SK-N-SH (cell line): Measurements from ENCODE around the gene LCN1. TPM values are rescaled to one million over a fixed set of nuclear protein-coding genes. Genes with fewer than 3 reads are reported as not detected.

ENCODE experiments used
- CTCF ChIA-PET: fragments of 300-600, 350-600 bp; formaldehyde crosslinking; extraction: SDS; loops from one replicate; lab custom pipeline; 2021; lab: Yijun Ruan, JAX
- POLR2A ChIA-PET: fragments of 350-600 bp; sonication (Branson Sonifier 250); formaldehyde crosslinking; extraction: SDS; loops from one replicate; lab custom pipeline; 2020; ENCODE audit warnings: antibody characterized with exemption, inconsistent platforms; lab: Yijun Ruan, JAX
- DNase-seq: peaks from one replicate; pipeline ENCODE4 v3.0.0; 2012
- H2AFZ ChIP-seq: fragments of 200-600 bp; sonication (generic); 2 replicates; pipeline ENCODE4 v1.8.1; 2016; ENCODE audit warnings: antibody characterized with exemption, mild to moderate bottlenecking, low read depth
- H3F3A ChIP-seq: fragments of 200-600 bp; sonication (generic); replicated peaks from 2 replicates; pipeline ENCODE3; 2016; ENCODE audit warnings: antibody characterized with exemption, mild to moderate bottlenecking; ENCODE audit not compliant: insufficient read depth
- H3K27ac ChIP-seq, 2 experiments: fragments of 200-500 bp in 1 of 2; fragments of 200-600 bp in 1 of 2; sonication (Bioruptor generic) in 1 of 2; sonication (generic), shearing (Covaris generic) in 1 of 2; 2 replicates each; pipeline versions ENCODE4 v1.5.1 to v1.6.1; 2014 to 2016; ENCODE audit warnings: low read depth in 2 of 2, inconsistent platforms in 1 of 2, low read length in 1 of 2, mild to moderate bottlenecking in 1 of 2, mixed read lengths in 1 of 2
- H3K27me3 ChIP-seq: fragments of 200-600 bp; sonication (generic), shearing (Covaris generic); 2 replicates; pipeline ENCODE4 v1.6.1; 2016; ENCODE audit warnings: mixed run types; ENCODE audit not compliant: insufficient read depth
- H3K36me3 ChIP-seq, 2 experiments: fragments of 200-500 bp in 1 of 2; fragments of 200-600 bp in 1 of 2; sonication (Bioruptor generic) in 1 of 2; sonication (generic) in 1 of 2; replicated peaks in 1 of 2; 2 replicates each; pipeline versions ENCODE3 to v1.5.1; 2014 to 2016; ENCODE audit warnings: low read length in 1 of 2, mild to moderate bottlenecking in 1 of 2; ENCODE audit not compliant: insufficient read depth in 2 of 2, control insufficient read depth in 1 of 2
- H3K4me1 ChIP-seq, 2 experiments: fragments of 200-500 bp in 1 of 2; fragments of 200-600 bp in 1 of 2; sonication (Bioruptor generic) in 1 of 2; sonication (generic), shearing (Covaris generic) in 1 of 2; 2 replicates each; pipeline versions ENCODE4 v1.5.1 to v1.6.1; 2014 to 2016; ENCODE audit warnings: low read depth in 1 of 2, low read length in 1 of 2, mixed run types in 1 of 2; ENCODE audit not compliant: insufficient read depth in 2 of 2, control insufficient read depth in 1 of 2
- H3K4me2 ChIP-seq: fragments of 200-600 bp; sonication (generic), shearing (Covaris generic); 2 replicates; pipeline ENCODE4 v1.6.1; 2017; ENCODE audit warnings: mixed run types
- H3K4me3 ChIP-seq, 2 experiments: fragments of 200-500 bp in 1 of 2; fragments of 200-600 bp in 1 of 2; sonication (Bioruptor generic) in 1 of 2; sonication (generic), shearing (Covaris generic) in 1 of 2; 2 replicates each; pipeline versions ENCODE4 v1.5.1 to v1.8.1; 2014 to 2016; ENCODE audit warnings: low read depth in 2 of 2, inconsistent platforms in 1 of 2, low read length in 1 of 2, mild to moderate bottlenecking in 1 of 2, mixed read lengths in 1 of 2, moderate library complexity in 1 of 2
- H3K79me2 ChIP-seq: fragments of 200-600 bp; sonication (generic); 2 replicates; pipeline ENCODE4 v1.8.1; 2017; ENCODE audit warnings: mild to moderate bottlenecking; ENCODE audit not compliant: insufficient read depth
- H3K9ac ChIP-seq: fragments of 200-600 bp; sonication (generic); 2 replicates; pipeline ENCODE4 v1.6.1; 2017; ENCODE audit warnings: mixed run types
- H3K9me2 ChIP-seq: fragments of 200-600 bp; sonication (generic); 2 replicates; pipeline ENCODE4 v1.6.1; 2017; ENCODE audit warnings: mixed run types
- H3K9me3 ChIP-seq: fragments of 200-600 bp; sonication (generic); 2 replicates; pipeline ENCODE4 v1.6.1; 2017; ENCODE audit warnings: mixed run types, mild to moderate bottlenecking, moderate library complexity
- H4K20me1 ChIP-seq: fragments of 200-600 bp; sonication (generic); 2 replicates; pipeline ENCODE4 v1.6.1; 2017; ENCODE audit warnings: mild to moderate bottlenecking, mixed run types; ENCODE audit not compliant: insufficient read depth
- CHD2 ChIP-seq: fragments of 150-350 bp; IDR thresholded peaks from 2 replicates; pipeline ENCODE4 v1.6.1; 2018; ENCODE audit warnings: low read length; ENCODE audit not compliant: partially characterized antibody
- ELF1 ChIP-seq: IDR thresholded peaks from 2 replicates; pipeline ENCODE4 v1.4.0; 2012
- EP300 ChIP-seq, 2 experiments: IDR thresholded peaks; 2 replicates each; pipeline versions ENCODE4 v1.4.0 to v1.6.1; 2012; ENCODE audit warnings: borderline replicate concordance in 1 of 2, low read depth in 1 of 2, low read length in 1 of 2
- EZH2phosphoT487 ChIP-seq: fragments of 200-600 bp; sonication (generic); IDR thresholded peaks from 2 replicates; pipeline ENCODE4 v1.6.1; 2017; ENCODE audit warnings: low read depth, mixed run types, mild to moderate bottlenecking, antibody characterized with exemption, moderate library complexity, borderline replicate concordance
- FOSL2 ChIP-seq: IDR thresholded peaks from 2 replicates; pipeline ENCODE4 v1.4.0; 2012; ENCODE audit warnings: low read depth, mild to moderate bottlenecking, moderate library complexity, borderline replicate concordance
- FOXJ3 ChIP-seq: sonication (generic); formaldehyde crosslinking; IDR thresholded peaks from 2 replicates; pipeline ENCODE4 v1.5.1; 2020; ENCODE audit warnings: mild to moderate bottlenecking, missing genetic modification reagents
- FOXM1 ChIP-seq: IDR thresholded peaks from 2 replicates; pipeline ENCODE4 v1.4.0; 2012; ENCODE audit warnings: low read depth, mild to moderate bottlenecking
- GABPA ChIP-seq: IDR thresholded peaks from 2 replicates; pipeline ENCODE4 v1.4.0; 2012; ENCODE audit warnings: low read depth, mild to moderate bottlenecking
- IRF3 ChIP-seq: fragments of 150-350 bp; IDR thresholded peaks from 2 replicates; pipeline ENCODE4 v1.6.1; 2016; ENCODE audit warnings: mild to moderate bottlenecking, low read depth, low read length
- MAX ChIP-seq: IDR thresholded peaks from 2 replicates; pipeline ENCODE4 v1.4.0; 2012; ENCODE audit warnings: low read depth
- MEF2A ChIP-seq: IDR thresholded peaks from 2 replicates; pipeline ENCODE4 v1.4.0; 2012; ENCODE audit warnings: low read depth, borderline replicate concordance
- MXI1 ChIP-seq: IDR thresholded peaks from 2 replicates; pipeline ENCODE4 v1.6.1; 2012; ENCODE audit warnings: mild to moderate bottlenecking, low read depth, low read length, improper control_type of control experiment
- NFIC ChIP-seq: IDR thresholded peaks from 2 replicates; pipeline ENCODE4 v1.4.0; 2012; ENCODE audit warnings: borderline replicate concordance
- PBX3 ChIP-seq: IDR thresholded peaks from 2 replicates; pipeline ENCODE4; 2012
- POLR2AphosphoS5 ChIP-seq: IDR thresholded peaks from 2 replicates; pipeline ENCODE4 v1.6.1; 2012; ENCODE audit warnings: low read depth, low read length
- RAD21 ChIP-seq: IDR thresholded peaks from 2 replicates; pipeline ENCODE4 v1.6.1; 2012; ENCODE audit warnings: mild to moderate bottlenecking, low read length
- REST ChIP-seq: IDR thresholded peaks from 2 replicates; pipeline ENCODE4 v1.6.1; 2012; ENCODE audit warnings: mild to moderate bottlenecking, low read depth, low read length, moderate library complexity
- SIN3A ChIP-seq: IDR thresholded peaks from 2 replicates; pipeline ENCODE4 v1.6.1; 2012; ENCODE audit warnings: low read depth, mild to moderate bottlenecking, low read length, moderate library complexity, borderline replicate concordance
- SMC3 ChIP-seq: IDR thresholded peaks from 2 replicates; pipeline ENCODE4 v1.6.1; 2012; ENCODE audit warnings: low read depth, low read length, improper control_type of control experiment
- TEAD4 ChIP-seq: IDR thresholded peaks from 2 replicates; pipeline ENCODE4 v1.4.0; 2012; ENCODE audit warnings: mild to moderate bottlenecking, borderline replicate concordance; ENCODE audit not compliant: insufficient read depth
- YY1 ChIP-seq: IDR thresholded peaks from 2 replicates; pipeline ENCODE4 v1.4.0; 2012; ENCODE audit warnings: low read depth, mild to moderate bottlenecking
- ZBTB33 ChIP-seq: IDR thresholded peaks from 2 replicates; pipeline ENCODE4 v1.4.0; 2012; ENCODE audit warnings: low read depth, borderline replicate concordance
- WGBS: methylation state at CpG from one replicate; pipeline ENCODE4 v1.1.6; 2017; ENCODE audit warnings: low lambda C conversion rate; 5-methylcytosine and 5-hydroxymethylcytosine counted together
- polyA plus RNA-seq, 3 experiments: library from polyadenylated mRNA; depleted of rRNA; stranded (reverse); fragments of >200 nt; gene quantifications; 2 replicates each; pipeline ENCODE4 v1.2.3, GENCODE V29; 2012

The LCN1 gene
- polyA plus RNA-seq, 1 of the 3 experiments (the other 2 are of a cell fraction): not detected

- TF ChIP-seq NFIC: no peak
- TF ChIP-seq FOXJ3: no peak
- TF ChIP-seq CHD2: no peak
- no peak for TF ChIP-seq EP300 (IDR thresholded peaks at IDR 0.05; ENCODE audit: borderline replicate concordance in 1 of 2, low read depth in 1 of 2, low read length in 1 of 2)
- TF ChIP-seq ZBTB33: no peak
- no peak for TF ChIP-seq SMC3
- no peak for TF ChIP-seq RAD21
- TF ChIP-seq MEF2A: no peak
These were observed 40.4 kb downstream of the LCN1 start, which contains the start of gene PAEP (continued) for GRCh38 chr9:135561391-135562234.

- Histone ChIP-seq H3K4me2 (no peak overlapping the region), H4K20me1 (no peaks in the 10 kb centered on the region), H3K9me3 (no peaks in the 10 kb centered on the region), H3K27me3 (no peaks in the 10 kb centered on the region), H2AFZ (no peak overlapping the region), H3K4me3 (no peak overlapping the region), H3F3A (no peaks in the 10 kb centered on the region), H3K4me1 (no peaks in the 10 kb centered on the region), H3K9me2 (no peaks in the 10 kb centered on the region), H3K79me2 (no peaks in the 10 kb centered on the region)
- ChIA-PET POLR2A (no interaction called here), CTCF (no interaction called here)
- TF ChIP-seq SIN3A: no peak
- TF ChIP-seq FOXJ3: no peak
- no peak for TF ChIP-seq FOXM1
- TF ChIP-seq MAX: no peak
- TF ChIP-seq FOSL2: no peak
- TF ChIP-seq ELF1: no peak
- TF ChIP-seq MEF2A: no peak
- TF ChIP-seq IRF3: no peak
- TF ChIP-seq GABPA: no peak
- TF ChIP-seq MXI1: no peak
- no peak for TF ChIP-seq PBX3
- TF ChIP-seq RAD21: no peak
- no peak for TF ChIP-seq EZH2phosphoT487
- no peak for TF ChIP-seq YY1
- TF ChIP-seq REST: no peak
- TF ChIP-seq TEAD4: no peak
- no peak for TF ChIP-seq POLR2AphosphoS5
- no peak for TF ChIP-seq SMC3
- TF ChIP-seq, all 33 proteins: peak for 0
- no peaks in the 10 kb centered on the region for H3K36me3 ChIP-seq
- DNase-seq: no peak
- H3K9ac ChIP-seq: no peak overlapping the region
- WGBS: 60% methylated on average over 8 of the region's 17 CpGs
- no peak overlapping the region for H3K27ac ChIP-seq
These were observed 41.0 kb downstream of the LCN1 start for GRCh38 chr9:135562235-135562745.
